ENCODE measurements around the gene CD99. TPM values are rescaled to one million over a fixed set of nuclear protein-coding genes. Genes with fewer than 3 reads are reported as not detected.
A peak's percentile ranks its signal among the peaks of the same experiment; 100 is the strongest.

CD99 gene
- total RNA-seq, 1 donor: 355 TPM

DNA sequence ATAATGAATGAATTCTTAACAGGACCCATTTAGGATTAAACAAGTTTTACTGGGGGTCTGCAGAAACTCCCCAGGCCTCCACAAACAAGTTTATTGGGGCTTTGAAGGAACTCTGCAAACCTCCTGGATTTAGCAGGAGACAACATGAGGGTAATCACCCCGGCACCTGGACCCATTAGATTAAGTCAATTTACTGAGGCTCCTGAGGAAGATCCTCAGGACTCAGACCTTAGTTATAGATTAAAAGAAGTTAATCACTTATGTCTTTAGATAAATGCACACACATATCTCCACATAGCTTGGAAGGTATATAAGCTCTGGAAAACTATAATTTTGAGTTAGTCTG, 90.1 kb downstream of the CD99 start:
- TF ChIP-seq CTCF (IDR thresholded peaks at IDR 0.05; ENCODE audit: insufficient read depth, low read length): no peak
- DNase-seq (ENCODE audit: low read depth): no peak

DNA sequence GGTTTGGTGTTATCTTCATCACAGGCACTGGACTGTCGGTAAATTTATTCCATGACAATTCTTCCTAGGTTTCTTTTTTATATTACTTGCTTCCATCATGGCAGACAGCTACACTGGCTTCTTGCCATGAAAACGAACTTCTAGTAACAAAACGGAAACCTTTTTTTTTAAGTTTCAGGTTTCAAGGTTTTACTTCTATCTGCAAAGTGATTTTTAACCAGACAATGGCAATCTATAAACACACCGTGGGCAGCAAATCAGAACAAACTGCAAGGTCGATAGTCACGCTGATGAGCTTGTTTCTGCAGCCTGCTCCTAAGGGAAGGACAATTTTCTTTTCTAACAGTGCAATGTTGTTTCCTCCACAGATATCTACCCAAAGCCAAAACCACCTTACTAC, 90.6 kb downstream of the CD99 start:
- no peak for TF ChIP-seq CTCF (IDR thresholded peaks at IDR 0.05; ENCODE audit: insufficient read depth, low read length)
- peak; percentile 22 for DNase-seq (ENCODE audit: low read depth)
- H3K4me3 ChIP-seq (ENCODE audit: low read depth, low read length): no peak overlapping the region

More for the DNA sequence above, 90.1 kb downstream of the CD99 start:
- H3K4me3 ChIP-seq (ENCODE audit: low read depth, low read length): no peak overlapping the region

DNA sequence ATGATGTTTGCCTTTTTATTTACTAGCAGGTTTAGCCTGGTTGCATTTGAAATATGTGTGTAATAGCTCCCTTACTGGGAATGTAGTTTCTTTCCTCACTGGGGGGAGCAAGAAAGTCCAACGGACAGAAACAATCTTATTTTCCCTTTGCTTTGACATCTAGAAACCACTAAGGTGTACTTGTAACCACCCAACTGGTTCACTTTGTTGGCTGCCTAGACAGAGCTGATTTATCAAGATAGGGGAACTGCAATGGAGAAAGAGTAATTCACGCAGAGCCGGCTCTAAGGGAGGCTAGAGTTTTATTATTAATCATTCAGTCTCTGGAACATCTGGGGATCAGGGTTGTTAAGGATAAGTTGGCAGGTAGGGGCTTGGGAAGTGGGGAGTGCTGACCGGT, 91.1 kb downstream of the CD99 start:
- no peak for DNase-seq (ENCODE audit: low read depth)
- no peak overlapping the region for H3K4me3 ChIP-seq (ENCODE audit: low read depth, low read length)
- no peak for TF ChIP-seq CTCF (IDR thresholded peaks at IDR 0.05; ENCODE audit: insufficient read depth, low read length)

GRCh38 chrX:2782778-2783177, 91.7 kb downstream of the CD99 start:
- H3K4me3 ChIP-seq (ENCODE audit: low read depth, low read length): no peak overlapping the region
- TF ChIP-seq CTCF (IDR thresholded peaks at IDR 0.05; ENCODE audit: insufficient read depth, low read length): no peak
- DNase-seq (ENCODE audit: low read depth): no peak

DNA sequence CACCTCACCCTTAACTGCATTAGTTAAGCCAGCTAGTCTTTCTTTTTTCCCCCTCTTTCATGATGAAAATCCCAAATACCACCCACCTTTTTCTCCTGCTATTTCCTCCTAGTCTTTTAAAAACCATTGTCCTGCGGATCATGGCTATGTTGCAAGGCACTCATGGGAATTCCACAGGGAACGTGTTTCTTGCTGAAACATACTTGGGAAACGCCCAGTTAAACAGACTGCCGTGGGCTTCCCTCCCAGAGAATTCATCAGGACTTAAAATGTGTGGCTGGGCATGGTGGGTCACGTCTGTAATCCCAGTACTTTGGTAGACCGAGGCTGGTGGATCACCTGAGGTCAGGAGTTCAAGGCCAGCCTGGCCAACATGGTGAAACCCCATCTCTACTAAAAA, 92.9 kb downstream of the CD99 start:
- no peak overlapping the region for H3K4me3 ChIP-seq (ENCODE audit: low read depth, low read length)
- TF ChIP-seq CTCF (IDR thresholded peaks at IDR 0.05; ENCODE audit: insufficient read depth, low read length): no peak
- peak; percentile 82 for DNase-seq (ENCODE audit: low read depth)

GRCh38 chrX:2785538-2785937, 94.4 kb downstream of the CD99 start:
- no peak overlapping the region for H3K4me3 ChIP-seq (ENCODE audit: low read depth, low read length)
- TF ChIP-seq CTCF (IDR thresholded peaks at IDR 0.05; ENCODE audit: insufficient read depth, low read length): no peak
- no peak for DNase-seq (ENCODE audit: low read depth)

DNA sequence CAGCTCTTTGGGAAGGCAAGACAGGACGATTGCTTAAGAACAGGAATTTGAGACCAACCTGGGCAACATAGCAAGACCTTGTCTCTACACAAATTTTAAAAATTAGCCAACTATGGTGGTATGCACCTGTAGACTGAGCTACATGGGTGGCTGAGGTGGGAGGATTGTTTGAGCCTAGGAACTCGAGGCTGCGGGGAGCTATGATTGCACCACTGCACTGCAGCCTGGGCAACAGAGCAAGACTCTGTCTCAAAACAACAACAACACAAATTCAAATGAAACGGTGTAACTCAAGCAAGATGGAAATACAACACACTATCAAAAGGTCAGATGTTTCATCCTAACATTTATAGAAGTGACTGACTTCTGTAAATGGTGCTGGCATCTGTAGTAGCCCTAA, 97.9 kb downstream of the CD99 start:
- H3K4me3 ChIP-seq (ENCODE audit: low read depth, low read length): no peak overlapping the region
- DNase-seq (ENCODE audit: low read depth): no peak
- TF ChIP-seq CTCF (IDR thresholded peaks at IDR 0.05; ENCODE audit: insufficient read depth, low read length): no peak
